ENCODE measurements around the gene TEX14. TPM values are rescaled to one million over a fixed set of nuclear protein-coding genes. Genes with fewer than 3 reads are reported as not detected.

TEX14 gene
- total RNA-seq, 1 experiment from 2014 or later: 0.89 TPM

DNA sequence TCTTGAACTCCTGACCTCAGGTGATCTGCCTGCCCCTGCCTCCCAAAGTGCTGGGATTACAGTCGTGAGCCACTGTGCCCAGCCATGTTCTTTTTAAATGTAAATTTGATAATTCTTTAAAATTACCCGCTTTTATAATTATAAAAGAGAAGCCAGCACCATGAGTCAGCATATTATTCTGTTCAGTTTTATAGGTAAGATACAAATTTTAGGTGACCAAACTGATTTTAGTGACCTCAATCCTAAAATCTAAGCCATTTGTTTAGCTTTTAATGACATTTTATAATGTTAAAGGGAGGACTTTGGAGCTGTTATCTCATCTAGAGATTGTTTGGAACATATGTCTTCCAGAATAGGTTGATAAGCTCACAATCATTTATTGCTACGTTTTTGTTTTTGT is 43.0 kb upstream of the TEX14 start:
- POLR2A ChIA-PET: no interaction called here
- Histone ChIP-seq H3K4me2 (ENCODE audit: low read length) (no peak overlapping the region), H3K27me3 (ENCODE audit: insufficient read depth, low read length) (no peaks in the 10 kb centered on the region), H3K9ac (ENCODE audit: low read length) (no peak overlapping the region), H3K9me2 (ENCODE audit: insufficient read depth) (no peaks in the 10 kb centered on the region), H3K4me1 (ENCODE audit: control insufficient read depth in 1 of 2, insufficient read depth in 2 of 2, low read length in 2 of 2) (peaks cover 4 to 8% of the 10 kb centered on the region in 2 experiments; a peak in 3 of 4 replicates), H3K27ac (ENCODE audit: low read depth, low read length) (no peak overlapping the region), H3K79me2 (ENCODE audit: insufficient read depth, low read length) (no peaks in the 10 kb centered on the region), H3K9me3 (ENCODE audit: control insufficient read depth in 1 of 2, insufficient read depth in 1 of 2, low read depth in 1 of 2, low read length in 2 of 2) (no peaks in the 10 kb centered on the region), H4K20me1 (ENCODE audit: insufficient read depth) (no peaks in the 10 kb centered on the region), H2AFZ (ENCODE audit: low read depth, low read length, poor library complexity, severe bottlenecking) (no peak overlapping the region), H3K36me3 (ENCODE audit: control insufficient read depth in 1 of 2, insufficient read depth in 2 of 2, low read length in 2 of 2) (0 out of 4 replicates have a peak, but pooled peaks cover 0 to 3% of the 10 kb centered on the region in 2 experiments), H3K4me3 (replicated peaks in 1 of 2; ENCODE audit: low read depth in 1 of 2, low read length in 2 of 2) (no peak overlapping the region)
- ATAC-seq (no peak), DNase-seq (ENCODE audit: low read depth, low spot score) (no peak)
- intact Hi-C loops (cut with micrococcal nuclease): no loop called here
- CTCF ChIA-PET: interaction anchor here (0.9 kb wide), 1 partner anchor 24 kb away, joined by 3 read pairs; no protein-coding TSS in a partner anchor
- TF ChIP-seq SP1 (IDR thresholded peaks at IDR 0.05; ENCODE audit: low read depth) (no peak), CEBPB (IDR thresholded peaks at IDR 0.05; ENCODE audit: low read depth) (no peak), RAD21 (IDR thresholded peaks at IDR 0.05; ENCODE audit: low read depth) (no peak), SRF (IDR thresholded peaks at IDR 0.05; ENCODE audit: low read depth) (no peak), POLR2AphosphoS5 (IDR thresholded peaks at IDR 0.05; ENCODE audit: low read depth, low read length) (no peak), POLR2A (IDR thresholded peaks at IDR 0.05; ENCODE audit: borderline replicate concordance, extremely low read depth, insufficient read depth, insufficient read length) (no peak), ELF1 (IDR thresholded peaks at IDR 0.05; ENCODE audit: borderline replicate concordance, low read depth) (no peak)
- TF ChIP-seq, protein P1, sequence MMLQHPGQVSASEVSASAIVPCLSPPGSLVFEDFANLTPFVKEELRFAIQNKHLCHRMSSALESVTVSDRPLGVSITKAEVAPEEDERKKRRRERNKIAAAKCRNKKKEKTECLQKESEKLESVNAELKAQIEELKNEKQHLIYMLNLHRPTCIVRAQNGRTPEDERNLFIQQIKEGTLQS (IDR thresholded peaks at IDR 0.05): no peak
- TF ChIP-seq, protein P2, sequence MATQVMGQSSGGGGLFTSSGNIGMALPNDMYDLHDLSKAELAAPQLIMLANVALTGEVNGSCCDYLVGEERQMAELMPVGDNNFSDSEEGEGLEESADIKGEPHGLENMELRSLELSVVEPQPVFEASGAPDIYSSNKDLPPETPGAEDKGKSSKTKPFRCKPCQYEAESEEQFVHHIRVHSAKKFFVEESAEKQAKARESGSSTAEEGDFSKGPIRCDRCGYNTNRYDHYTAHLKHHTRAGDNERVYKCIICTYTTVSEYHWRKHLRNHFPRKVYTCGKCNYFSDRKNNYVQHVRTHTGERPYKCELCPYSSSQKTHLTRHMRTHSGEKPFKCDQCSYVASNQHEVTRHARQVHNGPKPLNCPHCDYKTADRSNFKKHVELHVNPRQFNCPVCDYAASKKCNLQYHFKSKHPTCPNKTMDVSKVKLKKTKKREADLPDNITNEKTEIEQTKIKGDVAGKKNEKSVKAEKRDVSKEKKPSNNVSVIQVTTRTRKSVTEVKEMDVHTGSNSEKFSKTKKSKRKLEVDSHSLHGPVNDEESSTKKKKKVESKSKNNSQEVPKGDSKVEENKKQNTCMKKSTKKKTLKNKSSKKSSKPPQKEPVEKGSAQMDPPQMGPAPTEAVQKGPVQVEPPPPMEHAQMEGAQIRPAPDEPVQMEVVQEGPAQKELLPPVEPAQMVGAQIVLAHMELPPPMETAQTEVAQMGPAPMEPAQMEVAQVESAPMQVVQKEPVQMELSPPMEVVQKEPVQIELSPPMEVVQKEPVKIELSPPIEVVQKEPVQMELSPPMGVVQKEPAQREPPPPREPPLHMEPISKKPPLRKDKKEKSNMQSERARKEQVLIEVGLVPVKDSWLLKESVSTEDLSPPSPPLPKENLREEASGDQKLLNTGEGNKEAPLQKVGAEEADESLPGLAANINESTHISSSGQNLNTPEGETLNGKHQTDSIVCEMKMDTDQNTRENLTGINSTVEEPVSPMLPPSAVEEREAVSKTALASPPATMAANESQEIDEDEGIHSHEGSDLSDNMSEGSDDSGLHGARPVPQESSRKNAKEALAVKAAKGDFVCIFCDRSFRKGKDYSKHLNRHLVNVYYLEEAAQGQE (IDR thresholded peaks at IDR 0.05; ENCODE audit: low read depth): no peak
- no TSS peak for BruUV-seq (replicated peaks)
- RAD21 ChIA-PET (ENCODE audit: low non-redundant PET in 1 of 2, low total read pairs in 2 of 2, uncharacterized antibody in 2 of 2, unreplicated experiment in 2 of 2): no interaction called here
